Measurements from ENCODE around the gene PIGT. TPM values are rescaled to one million over a fixed set of nuclear protein-coding genes. Genes with fewer than 3 reads are reported as not detected.

The PIGT gene
- total and polyA plus RNA-seq, 2 of the 4 experiments (the other 2 are of a cell fraction), result 31.2 to 145 TPM

DNA sequence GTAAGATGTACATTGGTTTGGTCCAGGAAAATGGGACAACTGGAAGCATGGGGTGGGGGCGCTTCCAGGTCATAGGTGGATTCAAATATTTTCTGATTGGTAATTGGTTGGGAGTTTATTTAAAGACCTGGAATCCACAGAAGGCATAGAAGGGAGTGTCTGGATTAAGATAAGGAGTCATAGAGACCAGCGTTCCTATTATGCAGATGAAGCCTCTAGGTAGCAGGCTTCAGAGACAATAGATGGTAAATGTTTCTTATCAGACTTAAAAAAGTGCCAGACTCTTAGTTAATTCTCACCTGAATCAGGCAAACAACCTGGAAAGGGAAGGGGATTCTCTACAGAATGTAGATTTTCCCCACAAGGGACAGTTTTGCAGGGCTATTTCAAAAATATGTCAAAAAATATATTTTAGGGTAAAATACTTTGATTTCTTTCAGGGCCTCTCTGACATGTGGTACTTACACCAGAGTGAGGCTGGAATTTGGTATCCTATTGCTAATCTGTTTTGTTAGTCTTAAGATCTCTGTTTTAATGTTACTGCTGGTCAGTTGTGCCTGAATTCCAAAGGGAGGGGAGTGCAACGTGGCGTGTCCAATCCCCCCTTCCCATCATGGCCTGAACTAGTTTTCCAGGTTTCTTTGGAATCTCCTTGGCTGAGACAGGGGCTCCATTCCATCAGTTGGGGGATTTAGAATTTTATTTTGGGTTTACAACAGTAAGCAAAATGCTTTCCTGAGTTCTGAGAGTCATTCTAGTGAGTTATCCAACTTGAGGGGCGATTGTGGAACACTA lies 25.1 kb downstream of the PIGT start:
- no peak overlapping the region for H4K8ac ChIP-seq (ENCODE audit: low read depth in 2 of 2, low read length in 2 of 2)
- no peak overlapping the region for H3K18ac ChIP-seq (ENCODE audit: low read depth, low read length)
- dilution Hi-C loops (cut with HindIII; ENCODE audit: low sequenced_read_pairs, unreplicated experiment), result no loop called here
- TF ChIP-seq CEBPB (IDR thresholded peaks at IDR 0.05; ENCODE audit: low read depth, low read length) (no peak), MAFK (IDR thresholded peaks at IDR 0.05; ENCODE audit: low read depth, low read length) (no peak), RAD21 (IDR thresholded peaks at IDR 0.05; ENCODE audit: low read length) (no peak), MAZ (IDR thresholded peaks at IDR 0.05; ENCODE audit: borderline replicate concordance, low read depth, low read length) (no peak), CHD1 (IDR thresholded peaks at IDR 0.05; ENCODE audit: low read depth, low read length) (no peak), SMC3 (IDR thresholded peaks at IDR 0.05; ENCODE audit: low read depth, low read length) (no peak), RCOR1 (IDR thresholded peaks at IDR 0.05; ENCODE audit: insufficient replicate concordance, low read length) (no peak), BHLHE40 (IDR thresholded peaks at IDR 0.05; ENCODE audit: low read depth, low read length) (no peak), FOS (IDR thresholded peaks at IDR 0.05; ENCODE audit: low read depth, low read length) (no peak), MXI1 (IDR thresholded peaks at IDR 0.05; ENCODE audit: borderline replicate concordance, low read depth, low read length) (no peak), RFX5 (IDR thresholded peaks at IDR 0.05; ENCODE audit: low read depth, low read length) (no peak), NFE2L2 (IDR thresholded peaks at IDR 0.05; ENCODE audit: low read depth, low read length) (no peak), POLR2A (IDR thresholded peaks at IDR 0.05; ENCODE audit: low read depth, low read length) (no peak)
- TF ChIP-seq, protein P1, sequence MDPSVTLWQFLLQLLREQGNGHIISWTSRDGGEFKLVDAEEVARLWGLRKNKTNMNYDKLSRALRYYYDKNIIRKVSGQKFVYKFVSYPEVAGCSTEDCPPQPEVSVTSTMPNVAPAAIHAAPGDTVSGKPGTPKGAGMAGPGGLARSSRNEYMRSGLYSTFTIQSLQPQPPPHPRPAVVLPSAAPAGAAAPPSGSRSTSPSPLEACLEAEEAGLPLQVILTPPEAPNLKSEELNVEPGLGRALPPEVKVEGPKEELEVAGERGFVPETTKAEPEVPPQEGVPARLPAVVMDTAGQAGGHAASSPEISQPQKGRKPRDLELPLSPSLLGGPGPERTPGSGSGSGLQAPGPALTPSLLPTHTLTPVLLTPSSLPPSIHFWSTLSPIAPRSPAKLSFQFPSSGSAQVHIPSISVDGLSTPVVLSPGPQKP (IDR thresholded peaks at IDR 0.05; ENCODE audit: borderline replicate concordance, low read depth, low read length), result no peak
- TF ChIP-seq, protein P2, sequence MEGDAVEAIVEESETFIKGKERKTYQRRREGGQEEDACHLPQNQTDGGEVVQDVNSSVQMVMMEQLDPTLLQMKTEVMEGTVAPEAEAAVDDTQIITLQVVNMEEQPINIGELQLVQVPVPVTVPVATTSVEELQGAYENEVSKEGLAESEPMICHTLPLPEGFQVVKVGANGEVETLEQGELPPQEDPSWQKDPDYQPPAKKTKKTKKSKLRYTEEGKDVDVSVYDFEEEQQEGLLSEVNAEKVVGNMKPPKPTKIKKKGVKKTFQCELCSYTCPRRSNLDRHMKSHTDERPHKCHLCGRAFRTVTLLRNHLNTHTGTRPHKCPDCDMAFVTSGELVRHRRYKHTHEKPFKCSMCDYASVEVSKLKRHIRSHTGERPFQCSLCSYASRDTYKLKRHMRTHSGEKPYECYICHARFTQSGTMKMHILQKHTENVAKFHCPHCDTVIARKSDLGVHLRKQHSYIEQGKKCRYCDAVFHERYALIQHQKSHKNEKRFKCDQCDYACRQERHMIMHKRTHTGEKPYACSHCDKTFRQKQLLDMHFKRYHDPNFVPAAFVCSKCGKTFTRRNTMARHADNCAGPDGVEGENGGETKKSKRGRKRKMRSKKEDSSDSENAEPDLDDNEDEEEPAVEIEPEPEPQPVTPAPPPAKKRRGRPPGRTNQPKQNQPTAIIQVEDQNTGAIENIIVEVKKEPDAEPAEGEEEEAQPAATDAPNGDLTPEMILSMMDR (conservative IDR thresholded peaks at IDR 0.05; ENCODE audit: low read depth, low read length), result no peak
- TF ChIP-seq, protein P3, sequence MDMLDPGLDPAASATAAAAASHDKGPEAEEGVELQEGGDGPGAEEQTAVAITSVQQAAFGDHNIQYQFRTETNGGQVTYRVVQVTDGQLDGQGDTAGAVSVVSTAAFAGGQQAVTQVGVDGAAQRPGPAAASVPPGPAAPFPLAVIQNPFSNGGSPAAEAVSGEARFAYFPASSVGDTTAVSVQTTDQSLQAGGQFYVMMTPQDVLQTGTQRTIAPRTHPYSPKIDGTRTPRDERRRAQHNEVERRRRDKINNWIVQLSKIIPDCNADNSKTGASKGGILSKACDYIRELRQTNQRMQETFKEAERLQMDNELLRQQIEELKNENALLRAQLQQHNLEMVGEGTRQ (IDR thresholded peaks at IDR 0.05; ENCODE audit: low read depth, low read length), result no peak
- H3K9me3 ChIP-seq (ENCODE audit: control insufficient read depth, insufficient read depth, low read length), result no peaks in the 10 kb centered on the region
- H3K23ac ChIP-seq (ENCODE audit: low read depth, low read length), result no peak overlapping the region
- no peak overlapping the region for H3K4ac ChIP-seq (ENCODE audit: low read depth, low read length)
- intact Hi-C loops (cut with micrococcal nuclease), result no loop called here
- H2BK120ac ChIP-seq (ENCODE audit: low read depth, low read length), result no peak overlapping the region
- H3K4me2 ChIP-seq (ENCODE audit: low read depth, low read length), result no peak overlapping the region
- H2AK5ac ChIP-seq (ENCODE audit: low read depth, low read length), result no peak overlapping the region
- no peak overlapping the region for H3K4me3 ChIP-seq (ENCODE audit: insufficient read depth, low read depth, low read length)
- BruUV-seq (replicated peaks), result no TSS peak
- no peak overlapping the region for H2BK5ac ChIP-seq (ENCODE audit: low read depth, low read length, poor library complexity, severe bottlenecking)
- H3K56ac ChIP-seq (ENCODE audit: extremely low read depth, insufficient read depth, low read length), result no peak overlapping the region
- H3K9me1 ChIP-seq (ENCODE audit: insufficient read depth, low read length), result no peaks in the 10 kb centered on the region
- no peak overlapping the region for H4K5ac ChIP-seq (ENCODE audit: low read depth, low read length)
- ChIA-PET POLR2A (ENCODE audit: unreplicated experiment) (no interaction called here), CTCF (no interaction called here)
- no peak for ATAC-seq (ENCODE audit: low read depth)
- H2BK20ac ChIP-seq (ENCODE audit: low read depth, low read length), result no peak overlapping the region
- DNase-seq, result no peak
- H4K20me1 ChIP-seq (ENCODE audit: insufficient read depth, low read length), result no peaks in the 10 kb centered on the region
- in situ Hi-C loops (cut with MboI; ENCODE audit: low sequenced_read_pairs), result no loop called here
- H4K91ac ChIP-seq (ENCODE audit: insufficient read depth, low read depth, low read length), result no peak overlapping the region
- 67% methylated on average over 1 of the region's 5 CpGs; no CpG with 5 or more reads in 1 of the 2 experiments for WGBS, 2 experiments (ENCODE audit: extremely low coverage in 2 of 2, insufficient read length in 1 of 2)
- no peak overlapping the region for H3K14ac ChIP-seq (replicated peaks; ENCODE audit: low read depth, low read length)
- H3K27me3 ChIP-seq (ENCODE audit: control insufficient read depth, insufficient read depth, low read length), result peaks cover 20% of the 10 kb centered on the region
- H3K27ac ChIP-seq (ENCODE audit: insufficient read depth, low read length), result no peak overlapping the region
- no peaks in the 10 kb centered on the region for H3K79me1 ChIP-seq (ENCODE audit: low read depth in 1 of 2, low read length in 2 of 2)
- H2BK15ac ChIP-seq (ENCODE audit: low read depth, low read length), result no peak overlapping the region
- H3K9ac ChIP-seq (ENCODE audit: low read depth, low read length), result no peak overlapping the region
- H3K36me3 ChIP-seq (ENCODE audit: control insufficient read depth, insufficient read depth, low read length), result no peaks in the 10 kb centered on the region
- H2AK9ac ChIP-seq (replicated peaks; ENCODE audit: low read depth, low read length, poor library complexity), result no peak overlapping the region
- H2AFZ ChIP-seq (replicated peaks; ENCODE audit: low read length, poor library complexity), result no peak overlapping the region
- H3K4me1 ChIP-seq (ENCODE audit: control insufficient read depth, insufficient read depth, low read length), result no peaks in the 10 kb centered on the region

Data from IMR-90 (cell line).